Neutrophil (primary cell): Measurements from ENCODE around the gene GOSR2.

Experiments
- H3K27ac ChIP-seq: fragments of 200-600 bp; sonication (generic); 2 replicates; pipeline ENCODE4 v1.5.1; 2016; ENCODE audit warnings: mild to moderate bottlenecking, moderate library complexity
- H3K27me3 ChIP-seq: fragments of 200-600 bp; sonication (generic); 2 replicates; pipeline ENCODE4 v1.6.0; 2016; ENCODE audit warnings: mild to moderate bottlenecking
- H3K36me3 ChIP-seq: fragments of 200-600 bp; sonication (generic); 2 replicates; pipeline ENCODE4 v1.5.1; 2017
- H3K4me1 ChIP-seq, 2 experiments: fragments of 200-600 bp in 1 of 2; sonication (generic) in 1 of 2; 1 replicate in 1 of 2; 2 replicates in 1 of 2; pipeline versions ENCODE4 v1.5.1 to v1.6.1; 2013 to 2016; ENCODE audit warnings: low read depth in 1 of 2, low read length in 1 of 2, mild to moderate bottlenecking in 1 of 2, moderate library complexity in 1 of 2; ENCODE audit not compliant: control insufficient read depth in 1 of 2, insufficient read depth in 1 of 2
- H3K4me3 ChIP-seq, 2 experiments: fragments of 200-600 bp in 1 of 2; sonication (generic) in 1 of 2; 1 replicate in 1 of 2; 2 replicates in 1 of 2; pipeline ENCODE4 v1.5.1; 2013 to 2016; ENCODE audit warnings: low read depth in 1 of 2, low read length in 1 of 2, mild to moderate bottlenecking in 1 of 2, moderate library complexity in 1 of 2
- H3K9me3 ChIP-seq: fragments of 200-600 bp; sonication (generic); 2 replicates; pipeline ENCODE4 v1.5.1; 2016
- CTCF ChIP-seq: fragments of 200-600 bp; sonication (generic); IDR thresholded peaks from 2 replicates; pipeline ENCODE4 v1.5.1; 2016; ENCODE audit warnings: antibody characterized with exemption

Gene GOSR2

GRCh38 chr17:46894024-46894423, 28.9 kb upstream of the GOSR2 start:
- Histone ChIP-seq H3K36me3 (no peaks in the 10 kb centered on the region), H3K4me1 (no peaks in the 10 kb centered on the region), H3K27ac (no peak overlapping the region), H3K9me3 (no peaks in the 10 kb centered on the region), H3K27me3 (peaks cover 23% of the 10 kb centered on the region), H3K4me3 (no peak overlapping the region)
- TF ChIP-seq CTCF = no peak

- no peaks in the 10 kb centered on the region for H3K36me3 ChIP-seq
- no peaks in the 10 kb centered on the region for H3K4me1 ChIP-seq
- H3K27me3 ChIP-seq = peaks cover 23% of the 10 kb centered on the region
- no peak overlapping the region for H3K4me3 ChIP-seq
- H3K9me3 ChIP-seq = no peaks in the 10 kb centered on the region
- TF ChIP-seq CTCF = no peak
- no peak overlapping the region for H3K27ac ChIP-seq
Observed at GRCh38 chr17:46894476-46895151, 28.3 kb upstream of the GOSR2 start.

- Histone ChIP-seq H3K4me3 (no peak overlapping the region), H3K36me3 (no peaks in the 10 kb centered on the region), H3K27me3 (peaks cover 23% of the 10 kb centered on the region), H3K9me3 (no peaks in the 10 kb centered on the region), H3K27ac (no peak overlapping the region), H3K4me1 (no peaks in the 10 kb centered on the region)
- TF ChIP-seq CTCF = no peak
Observed at GRCh38 chr17:46895171-46895570, 27.8 kb upstream of the GOSR2 start.

GRCh38 chr17:46896991-46897390, 26.0 kb upstream of the GOSR2 start:
- Histone ChIP-seq H3K4me3 (no peak overlapping the region), H3K9me3 (no peaks in the 10 kb centered on the region), H3K27ac (no peak overlapping the region), H3K4me1 (no peaks in the 10 kb centered on the region), H3K27me3 (peaks cover 23% of the 10 kb centered on the region), H3K36me3 (no peaks in the 10 kb centered on the region)
- no peak for TF ChIP-seq CTCF

- no peak for TF ChIP-seq CTCF
- Histone ChIP-seq H3K27me3 (peaks cover 29% of the 10 kb centered on the region), H3K27ac (no peak overlapping the region), H3K9me3 (no peaks in the 10 kb centered on the region), H3K4me1 (no peaks in the 10 kb centered on the region), H3K4me3 (no peak overlapping the region), H3K36me3 (no peaks in the 10 kb centered on the region)
Observed at GRCh38 chr17:46898364-46898763, 24.6 kb upstream of the GOSR2 start.
